Aorta (tissue), 5 donors: Measurements from ENCODE around the gene INSM1. TPM values are rescaled to one million over a fixed set of nuclear protein-coding genes. Genes with fewer than 3 reads are reported as not detected.
A peak's percentile ranks its signal among the peaks of the same experiment; 100 is the strongest.

ENCODE experiments used
- ATAC-seq: fragments of 200-7000 bp; cut with Tn5 transposase; one replicate; pipeline ENCODE4 v1.9.1; 2022; ENCODE audit warnings: moderate library complexity; ENCODE audit not compliant: low FRiP score
- DNase-seq, 2 donors: peaks; one replicate each; pipeline ENCODE4 v3.0.0-alpha.2; 2020
- H3K27ac ChIP-seq, 2 donors: one replicate each; pipeline ENCODE4 v1.5.1; 2013; ENCODE audit warnings: low read length in 2 of 2, mild to moderate bottlenecking in 2 of 2, moderate library complexity in 2 of 2, control low read depth in 1 of 2, inconsistent platforms in 1 of 2, low read depth in 1 of 2
- H3K27me3 ChIP-seq, 2 donors: one replicate each; pipeline ENCODE4 v1.6.1; 2013; ENCODE audit warnings: control low read depth in 1 of 2, low read length in 1 of 2, mild to moderate bottlenecking in 1 of 2, moderate library complexity in 1 of 2; ENCODE audit not compliant: insufficient read depth in 2 of 2, control insufficient read depth in 1 of 2
- H3K36me3 ChIP-seq, 2 donors: one replicate each; pipeline ENCODE4 v1.6.1; 2013; ENCODE audit warnings: control low read depth in 1 of 2, low read length in 1 of 2, mild to moderate bottlenecking in 1 of 2; ENCODE audit not compliant: insufficient read depth in 2 of 2, control insufficient read depth in 1 of 2
- H3K4me1 ChIP-seq, 2 donors: one replicate each; pipeline ENCODE4 v1.6.1; 2013; ENCODE audit warnings: low read length in 2 of 2, control low read depth in 1 of 2, mild to moderate bottlenecking in 1 of 2, moderate library complexity in 1 of 2; ENCODE audit not compliant: insufficient read depth in 2 of 2, control insufficient read depth in 1 of 2
- H3K4me3 ChIP-seq, 2 donors: one replicate each; pipeline ENCODE4 v1.5.1; 2013; ENCODE audit warnings: low read length in 2 of 2, control low read depth in 1 of 2, mild to moderate bottlenecking in 1 of 2
- H3K9me3 ChIP-seq: one replicate; pipeline ENCODE4 v1.6.1; 2013; ENCODE audit warnings: mild to moderate bottlenecking, low read length; ENCODE audit not compliant: control insufficient read depth
- WGBS, 2 donors: extraction: QIAGEN DNeasy Blood & Tissue Kit; methylation state at CpG; one replicate each; pipeline ENCODE4 v1.1.7; 2013; 5-methylcytosine and 5-hydroxymethylcytosine counted together
- intact Hi-C, 2 donors: fragments of 100-400 bp; cut with DNase I; formaldehyde crosslinking; loops; one replicate each; pipeline versions ENCODE4 v1.14.2 to v1.15.0; 2022
- long read RNA-seq, 2 donors: library from polyadenylated mRNA; unstranded; transcript quantifications; one replicate each; pipeline ENCODE4 v2.0.0, GENCODE V29; 2020 to 2021
- polyA plus RNA-seq, 2 donors: library from polyadenylated mRNA; stranded (reverse); fragments of 200-250 nt; gene quantifications; one replicate each; pipeline ENCODE4 v1.2.3, GENCODE V29; 2013
- total RNA-seq, 2 donors: library from RNA; stranded (reverse); fragmentation: NEBNext Ultra II Directional; extraction: Animal tissue kit (Norgen Biotek cat#: 25700); gene quantifications; one replicate each; pipeline ENCODE4 v1.2.1, GENCODE V29; 2021
- donor health status: healthy with polysubstance abuse.
- donor health status: Bipolar disorder and iron deficiency.
- donor health status: DM: no; HTN: no; CAD: no.
- donor health status: DM: no; HTN: no; CAD: no.
- donor health status: DM: yes; HTN: yes; CAD: no.

INSM1 gene, protein sequence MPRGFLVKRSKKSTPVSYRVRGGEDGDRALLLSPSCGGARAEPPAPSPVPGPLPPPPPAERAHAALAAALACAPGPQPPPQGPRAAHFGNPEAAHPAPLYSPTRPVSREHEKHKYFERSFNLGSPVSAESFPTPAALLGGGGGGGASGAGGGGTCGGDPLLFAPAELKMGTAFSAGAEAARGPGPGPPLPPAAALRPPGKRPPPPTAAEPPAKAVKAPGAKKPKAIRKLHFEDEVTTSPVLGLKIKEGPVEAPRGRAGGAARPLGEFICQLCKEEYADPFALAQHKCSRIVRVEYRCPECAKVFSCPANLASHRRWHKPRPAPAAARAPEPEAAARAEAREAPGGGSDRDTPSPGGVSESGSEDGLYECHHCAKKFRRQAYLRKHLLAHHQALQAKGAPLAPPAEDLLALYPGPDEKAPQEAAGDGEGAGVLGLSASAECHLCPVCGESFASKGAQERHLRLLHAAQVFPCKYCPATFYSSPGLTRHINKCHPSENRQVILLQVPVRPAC
- total RNA-seq: not detected
- under 1 TPM in 1 of 2 donors, not detected in 1; 0.25 TPM for polyA plus RNA-seq
- long read RNA-seq, donor 1: 0 reads
- long read RNA-seq, donor 2: 0 reads

DNA sequence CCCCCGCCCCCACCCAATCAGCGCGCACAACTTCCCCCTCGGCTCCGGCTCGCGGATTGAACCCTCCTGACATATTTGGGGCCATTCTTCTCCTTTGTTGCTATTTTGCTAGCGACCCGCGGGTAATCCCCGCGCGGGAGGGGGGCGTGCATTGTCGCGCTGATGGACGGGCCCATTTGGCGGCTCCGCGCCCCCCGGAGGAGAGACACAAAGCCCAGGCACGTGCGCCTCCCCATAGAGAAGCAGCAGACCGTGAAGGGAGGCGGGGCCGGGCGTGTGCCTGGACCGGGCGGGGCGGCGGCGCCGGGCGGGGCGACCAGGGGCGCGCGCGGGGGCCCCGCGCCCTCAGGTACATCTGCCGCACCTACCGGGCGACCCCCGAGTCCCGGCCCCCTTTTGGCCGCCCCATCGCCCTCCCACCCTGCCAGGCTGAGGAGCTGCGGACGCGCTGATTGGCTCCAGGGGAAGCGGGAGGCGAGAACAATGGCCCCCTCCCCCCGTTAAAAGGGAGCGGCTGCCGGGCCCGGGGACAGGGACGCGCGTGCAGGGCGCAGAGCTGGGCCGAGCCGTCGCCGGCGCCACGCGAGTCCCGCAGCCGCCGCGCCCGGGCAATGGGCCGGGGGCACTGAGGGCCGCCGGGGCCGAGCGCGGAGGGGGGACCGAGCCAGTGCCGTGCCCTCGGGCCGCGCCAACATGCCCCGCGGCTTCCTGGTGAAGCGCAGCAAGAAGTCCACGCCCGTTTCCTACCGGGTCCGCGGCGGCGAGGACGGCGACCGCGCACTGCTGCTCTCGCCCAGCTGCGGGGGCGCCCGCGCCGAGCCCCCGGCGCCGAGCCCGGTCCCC is at the start of gene INSM1:
INSM1 (plus strand) TSS at position 530 of the 843 bp plus-strand sequence; CDS start at position 694, 164 bp downstream.
- H3K27ac ChIP-seq: no peak within 1 kb of the TSS
- no peak for DNase-seq
- no peak for ATAC-seq
- intact Hi-C loops: no loop called here
- peak within 1 kb of the TSS; percentile 3 to 16 for H3K4me3 ChIP-seq
- WGBS, 2 donors: 1 to 2% methylated on average over 80 to 108 of the region's 108 CpGs
- H3K36me3 ChIP-seq: no peaks in the 10 kb centered on the region
- no peaks in the 10 kb centered on the region for H3K27me3 ChIP-seq
- no peaks in the 10 kb centered on the region for H3K9me3 ChIP-seq
- no peaks in the 10 kb centered on the region for H3K4me1 ChIP-seq

DNA sequence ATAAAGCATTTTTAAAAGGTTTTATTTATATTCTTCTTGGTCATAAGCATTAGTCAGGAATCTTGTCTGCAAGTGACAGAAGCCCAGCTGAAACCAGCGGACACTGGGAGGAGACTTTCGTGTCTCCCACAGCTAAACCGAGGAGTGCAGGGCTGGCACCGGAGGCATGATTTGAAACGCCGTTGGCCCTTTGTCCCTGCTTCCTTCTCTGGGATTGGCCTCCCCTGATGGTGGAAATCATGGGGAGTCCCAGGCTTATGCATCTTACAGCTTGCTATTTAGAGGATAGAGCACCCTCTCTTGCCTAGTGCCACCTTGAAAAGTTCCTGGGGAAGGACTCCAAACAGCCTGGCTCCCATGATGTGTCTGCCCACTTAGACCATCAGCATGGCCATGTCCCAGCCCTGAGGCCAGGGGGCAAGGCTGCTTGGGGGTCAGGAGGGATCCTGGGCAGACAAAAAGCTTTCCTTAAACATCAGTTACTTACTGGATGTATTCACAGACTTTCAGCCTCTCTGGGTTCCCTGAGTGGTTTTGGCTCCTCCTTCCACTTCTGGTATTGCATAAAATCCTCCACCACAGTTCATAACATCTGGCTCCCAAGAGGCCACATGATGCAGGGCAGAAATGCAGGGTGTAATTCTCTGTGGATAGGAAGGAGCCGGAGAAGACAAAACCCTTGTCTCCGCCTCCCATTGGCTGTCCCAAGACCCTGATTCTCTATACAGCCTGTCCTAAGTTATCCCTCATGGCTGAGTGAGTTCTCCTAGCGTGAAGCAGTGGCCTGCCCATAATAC is 49.3 kb upstream of the INSM1 start:
- Histone ChIP-seq H3K27ac (no peak overlapping the region), H3K4me1 (no peaks in the 10 kb centered on the region), H3K27me3 (no peaks in the 10 kb centered on the region), H3K9me3 (peaks cover 14% of the 10 kb centered on the region), H3K36me3 (no peaks in the 10 kb centered on the region), H3K4me3 (no peak overlapping the region)
- DNase-seq: no peak
- ATAC-seq: no peak
- intact Hi-C loops: loop anchor here in 1 of 2 donors (10.0 kb wide), 1 partner anchor 64 kb away; no protein-coding TSS in a partner anchor
- WGBS, 2 donors: 73 to 82% methylated on average over 9 of the region's 9 CpGs

DNA sequence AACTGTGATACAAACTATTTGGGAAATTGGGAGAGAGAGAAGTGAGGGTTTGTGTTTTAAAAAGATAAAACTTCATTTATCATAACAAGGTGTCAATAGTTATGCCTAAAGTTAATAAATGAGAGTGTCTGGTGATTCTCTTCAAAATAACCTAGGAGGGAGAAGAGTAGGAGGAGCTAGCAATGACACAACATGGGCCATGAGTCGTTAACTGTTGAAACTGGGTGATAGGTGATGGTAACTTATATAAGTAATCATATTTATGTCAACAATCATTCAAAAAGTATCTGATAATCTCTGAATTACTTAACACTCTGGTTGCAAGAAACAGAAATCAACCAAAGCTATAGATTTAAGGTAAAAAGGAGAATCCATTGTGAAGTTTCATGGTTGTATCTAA is 46.8 kb upstream of the INSM1 start:
- no peak overlapping the region for H3K4me3 ChIP-seq
- H3K36me3 ChIP-seq: no peaks in the 10 kb centered on the region
- intact Hi-C loops: no loop called here
- H3K4me1 ChIP-seq: no peaks in the 10 kb centered on the region
- no peak overlapping the region for H3K27ac ChIP-seq
- no peak for ATAC-seq
- WGBS, 2 donors: 65 to 71% methylated on average over 1 of the region's 1 CpG
- H3K9me3 ChIP-seq: peaks cover 12% of the 10 kb centered on the region
- no peaks in the 10 kb centered on the region for H3K27me3 ChIP-seq
- DNase-seq: no peak

DNA sequence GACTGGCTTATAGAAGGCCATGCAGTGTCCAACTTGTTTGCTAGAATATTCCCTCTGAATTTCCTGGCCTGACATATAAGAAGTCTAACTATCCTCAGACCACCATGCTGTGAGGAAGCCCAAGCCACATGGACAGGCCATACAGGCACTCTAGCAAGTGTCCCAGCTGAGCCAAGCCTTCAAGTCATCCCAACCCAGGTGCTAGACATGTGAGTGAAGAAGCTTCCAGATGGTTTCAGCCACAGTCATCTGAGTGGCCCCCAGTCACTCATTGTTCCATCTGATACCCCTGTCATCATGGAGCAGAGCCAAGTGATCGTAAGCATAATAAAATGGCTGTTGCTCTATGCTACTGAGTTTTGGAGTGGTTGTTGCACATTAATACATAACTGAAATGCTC is 46.0 kb upstream of the INSM1 start:
- intact Hi-C loops: no loop called here

DNA sequence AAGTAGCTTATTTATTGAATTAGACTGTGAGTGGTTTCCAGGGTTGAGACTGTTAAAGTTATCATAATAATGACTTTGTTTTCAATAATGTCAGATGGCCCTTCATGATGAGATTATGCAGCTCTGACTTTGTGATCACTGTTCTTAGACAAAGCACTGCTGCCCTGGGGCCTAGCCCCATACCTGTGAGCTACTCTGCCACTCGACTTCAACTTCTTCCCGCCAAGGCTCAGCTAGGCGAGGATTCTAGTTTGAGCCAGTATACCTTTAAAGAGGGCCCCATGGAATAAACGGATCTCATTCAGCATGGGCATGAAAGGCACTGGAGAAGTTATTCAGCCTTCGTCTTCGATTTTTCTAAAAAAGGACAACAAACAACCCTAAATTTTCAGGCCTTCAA is 45.0 kb upstream of the INSM1 start:
- H3K4me1 ChIP-seq: no peaks in the 10 kb centered on the region
- H3K9me3 ChIP-seq: peaks cover 13% of the 10 kb centered on the region
- no peak overlapping the region for H3K4me3 ChIP-seq
- intact Hi-C loops: no loop called here
- no peak for ATAC-seq
- H3K27me3 ChIP-seq: no peaks in the 10 kb centered on the region
- no peak for DNase-seq
- no peak overlapping the region for H3K27ac ChIP-seq
- H3K36me3 ChIP-seq: no peaks in the 10 kb centered on the region
- 78 to 80% methylated on average over 6 of the region's 6 CpGs for WGBS, 2 donors

More for the DNA sequence above, 46.0 kb upstream of the INSM1 start:
- peaks cover 12% of the 10 kb centered on the region for H3K9me3 ChIP-seq
- H3K27me3 ChIP-seq: no peaks in the 10 kb centered on the region
- no peaks in the 10 kb centered on the region for H3K4me1 ChIP-seq
- ATAC-seq: no peak
- no peaks in the 10 kb centered on the region for H3K36me3 ChIP-seq
- 78 to 90% methylated on average over 1 of the region's 1 CpG for WGBS, 2 donors
- H3K4me3 ChIP-seq: no peak overlapping the region
- DNase-seq: no peak
- no peak overlapping the region for H3K27ac ChIP-seq

DNA sequence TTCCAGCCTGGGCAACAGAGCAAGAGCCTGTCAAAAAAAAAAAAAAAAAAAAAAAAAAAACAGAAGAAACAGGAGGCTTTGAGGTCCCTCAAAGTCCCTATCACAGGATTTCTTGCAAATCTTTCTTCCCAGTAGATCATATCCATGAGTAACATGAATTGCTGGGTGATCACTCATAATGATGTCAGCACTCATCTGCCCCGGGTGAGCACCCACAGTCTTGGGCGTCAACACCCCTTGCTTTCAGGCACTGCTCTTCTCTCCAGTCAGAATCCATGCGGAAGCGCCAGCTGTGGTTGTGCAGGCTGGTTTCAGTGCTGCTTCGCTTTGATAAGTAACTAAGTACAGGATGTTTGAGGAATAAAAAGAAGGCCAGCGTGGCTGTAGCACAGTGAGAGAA is 40.2 kb upstream of the INSM1 start:
- peaks cover 0 to 2% of the 10 kb centered on the region in 2 donors for H3K27me3 ChIP-seq
- WGBS, 2 donors: 87 to 94% methylated on average over 6 of the region's 6 CpGs
- no peak overlapping the region for H3K4me3 ChIP-seq
- peaks cover 3% of the 10 kb centered on the region for H3K9me3 ChIP-seq
- no peaks in the 10 kb centered on the region for H3K36me3 ChIP-seq
- intact Hi-C loops: no loop called here
- ATAC-seq (no peak), DNase-seq (no peak)
- no peaks in the 10 kb centered on the region for H3K4me1 ChIP-seq
- no peak overlapping the region for H3K27ac ChIP-seq

DNA sequence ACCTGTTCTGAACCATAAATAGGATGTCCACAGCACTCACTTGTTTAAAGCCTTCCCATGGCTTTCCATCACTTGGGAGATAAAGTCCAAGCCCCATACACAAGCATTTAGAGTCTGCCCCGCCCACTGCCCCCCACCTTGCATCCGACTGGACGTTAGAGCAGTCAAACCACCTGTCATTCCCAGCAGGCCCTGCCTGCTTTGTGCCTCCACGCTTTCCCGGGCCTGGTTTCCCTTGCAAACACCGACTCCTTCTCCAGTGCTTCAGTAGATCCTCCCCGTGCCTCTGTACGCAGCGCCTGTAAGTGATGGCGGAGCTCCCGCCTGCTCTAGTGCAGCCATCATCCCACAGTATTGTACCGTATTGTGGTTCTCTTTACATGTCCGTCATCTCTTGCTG is 38.3 kb upstream of the INSM1 start:
- peak in 1 of 2 donors; percentile 70 for DNase-seq
- ATAC-seq: no peak
- no peaks in the 10 kb centered on the region for H3K4me1 ChIP-seq
- H3K36me3 ChIP-seq: no peaks in the 10 kb centered on the region
- 86 to 92% methylated on average over 13 of the region's 13 CpGs for WGBS, 2 donors
- intact Hi-C loops: no loop called here
- H3K9me3 ChIP-seq: peaks cover 3% of the 10 kb centered on the region
- no peak overlapping the region for H3K27ac ChIP-seq
- peaks cover 0 to 2% of the 10 kb centered on the region in 2 donors for H3K27me3 ChIP-seq
- H3K4me3 ChIP-seq: no peak overlapping the region

DNA sequence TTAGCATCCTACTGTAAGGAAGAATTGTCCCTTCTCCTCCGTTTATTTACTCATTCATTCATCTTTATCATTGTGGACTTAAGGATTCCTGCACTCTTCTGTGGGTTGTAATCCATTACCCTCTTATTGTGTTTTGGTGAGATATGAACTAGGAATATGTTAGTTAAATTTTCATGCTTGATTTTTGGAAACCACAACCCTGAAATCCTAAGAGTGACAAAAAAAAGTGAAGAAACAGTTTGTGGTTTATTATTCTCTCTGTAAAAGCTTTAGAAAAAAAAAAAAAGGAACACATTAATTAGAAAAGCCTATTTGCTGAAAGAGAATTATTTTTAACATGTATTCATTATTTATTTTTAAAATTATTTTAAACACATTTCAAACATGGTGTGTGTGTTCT is 36.7 kb upstream of the INSM1 start:
- no peak overlapping the region for H3K4me3 ChIP-seq
- peaks cover 0 to 4% of the 10 kb centered on the region in 2 donors for H3K27me3 ChIP-seq
- no peak overlapping the region for H3K27ac ChIP-seq
- intact Hi-C loops: no loop called here
- H3K9me3 ChIP-seq: peaks cover 3% of the 10 kb centered on the region
- no peaks in the 10 kb centered on the region for H3K4me1 ChIP-seq
- 57 to 64% methylated on average over 1 of the region's 1 CpG for WGBS, 2 donors
- ATAC-seq (no peak), DNase-seq (no peak)
- no peaks in the 10 kb centered on the region for H3K36me3 ChIP-seq
